Fibroblast of lung (primary cell): ENCODE data around the gene ANKRD40.

ENCODE experiments used
- CTCF ChIP-seq, 2 donors: IDR thresholded peaks in 1 of 2; conservative IDR thresholded peaks in 1 of 2; 1 replicate in 1 of 2; 2 replicates in 1 of 2; pipeline ENCODE4 v1.5.1; 2011 to 2012; ENCODE audit warnings: low read length in 2 of 2, control low read depth in 1 of 2, inconsistent platforms in 1 of 2, low read depth in 1 of 2, mild to moderate bottlenecking in 1 of 2
- EZH2 ChIP-seq: IDR thresholded peaks from 2 replicates; pipeline ENCODE4 v1.5.1; 2012; ENCODE audit warnings: low read length, control low read depth, mild to moderate bottlenecking; ENCODE audit errors: missing control alignments

DNA sequence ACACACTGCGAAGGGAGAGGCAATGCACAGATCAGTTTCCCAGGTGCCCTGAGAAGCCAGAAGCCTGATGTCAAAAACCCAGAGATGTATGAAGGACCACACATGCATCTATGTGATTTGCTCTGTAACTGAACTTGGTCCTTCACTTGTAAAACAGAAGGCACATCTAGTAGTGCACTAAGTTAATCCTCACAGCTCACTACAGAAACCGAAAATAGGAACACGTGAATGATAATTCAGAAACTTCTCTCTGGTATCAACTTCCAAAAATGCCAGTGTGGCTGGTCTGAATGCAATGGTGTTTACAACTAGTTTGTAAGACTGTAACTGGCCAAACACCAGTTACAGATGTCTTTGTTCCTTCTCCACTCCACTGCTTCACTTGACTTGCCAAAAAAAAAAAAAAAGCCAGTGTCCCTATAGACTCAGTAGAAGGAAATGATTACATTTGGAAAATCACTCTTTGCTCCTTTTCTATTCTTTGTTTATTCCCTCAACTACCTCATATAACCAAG is 11.3 kb downstream of the ANKRD40 start:
- TF ChIP-seq CTCF (conservative IDR thresholded peaks at IDR 0.05 in 1 of 2, IDR thresholded peaks at IDR 0.05 in 1 of 2; ENCODE audit: low read depth in 1 of 2, low read length in 2 of 2) (no peak), EZH2 (no peak)
